HG02981 (cell line): ENCODE results near the gene AFG1L.

Source experiments
- ATAC-seq: cut with Tn5 transposase; IDR thresholded peaks from one replicate; pipeline ENCODE4 v1.9.1; 2021; ENCODE audit warnings: mild to moderate bottlenecking, moderate library complexity; ENCODE audit not compliant: unreplicated experiment

Gene AFG1L

GRCh38 chr6:108568551-108569305 lies 273.9 kb downstream of the AFG1L start:
- ATAC-seq, result no peak

DNA sequence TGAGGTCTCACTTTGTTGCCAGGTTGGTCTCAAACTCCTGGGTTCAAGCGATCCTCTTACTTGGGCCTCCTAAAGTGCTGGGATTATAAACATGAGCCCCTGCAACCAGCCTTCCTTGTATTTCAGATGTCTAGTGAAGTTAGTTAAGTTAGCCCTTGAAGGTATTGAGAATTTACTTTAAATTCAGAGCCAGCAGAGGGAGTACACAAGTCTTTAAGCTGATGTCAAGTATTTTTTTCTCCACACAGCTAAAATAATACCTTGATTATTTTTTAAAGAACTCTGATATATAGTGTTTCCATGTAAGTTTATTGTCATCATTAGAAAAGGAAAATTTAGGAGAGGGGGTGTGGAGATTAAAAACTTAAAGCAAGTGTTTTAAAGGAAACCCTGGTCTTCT lies 275.7 kb downstream of the AFG1L start:
- no peak for ATAC-seq

GRCh38 chr6:108574457-108575141 lies 279.7 kb downstream of the AFG1L start:
- no peak for ATAC-seq
